Nephron (organoid): Measurements from ENCODE around the gene HNRNPDL.

Experiments
- H3K27ac Mint-ChIP-seq, 3 experiments: 2 replicates each; pipeline ENCODE4 v1.8.0; 2020; ENCODE audit warnings: mixed read lengths in 3 of 3, mild to moderate bottlenecking in 2 of 3, moderate library complexity in 1 of 3
- H3K27me3 Mint-ChIP-seq: 2 replicates; pipeline ENCODE4 v1.8.0; 2021; ENCODE audit warnings: low read depth, mild to moderate bottlenecking, moderate library complexity, mixed read lengths
- H3K36me3 Mint-ChIP-seq: 2 replicates; pipeline ENCODE4 v1.8.0; 2020; ENCODE audit warnings: low read depth, mixed read lengths
- H3K4me1 Mint-ChIP-seq: 2 replicates; pipeline ENCODE4 v1.8.0; 2020; ENCODE audit warnings: mixed read lengths
- H3K4me3 Mint-ChIP-seq, 3 experiments: 2 replicates each; pipeline ENCODE4 v1.8.0; 2020; ENCODE audit warnings: mild to moderate bottlenecking in 3 of 3, mixed read lengths in 3 of 3, moderate library complexity in 2 of 3
- H3K9me3 Mint-ChIP-seq: 2 replicates; pipeline ENCODE4 v1.8.0; 2020; ENCODE audit warnings: mixed read lengths
- CTCF ChIP-seq, 3 experiments: fragments of 200-600 bp; sonication (generic); IDR thresholded peaks; one replicate each; pipeline ENCODE4 v1.5.0; 2021; ENCODE audit warnings: antibody characterized with exemption in 3 of 3; ENCODE audit not compliant: unreplicated experiment in 3 of 3

Gene HNRNPDL

DNA sequence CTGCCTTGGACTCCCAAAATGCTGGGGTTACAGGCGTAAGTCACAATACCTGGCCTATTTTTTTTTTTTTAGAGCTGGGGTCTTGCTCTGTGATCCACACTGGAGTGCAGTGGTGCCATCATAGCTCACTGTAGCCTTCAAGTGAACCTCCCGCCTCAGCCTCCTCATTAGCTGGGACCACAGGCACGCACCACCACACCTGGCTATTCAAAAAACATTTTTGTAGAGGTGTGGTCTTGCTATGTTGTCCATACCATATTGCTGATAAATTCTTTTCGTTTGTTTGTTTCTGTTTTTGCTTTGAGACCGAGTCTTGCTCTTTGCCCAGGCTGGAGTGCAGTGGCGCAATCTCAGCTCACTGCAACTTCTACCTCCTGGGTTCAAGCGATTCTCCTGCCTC lies 21.8 kb upstream of the HNRNPDL start:
- H3K9me3 Mint-ChIP-seq = no peaks in the 10 kb centered on the region
- H3K27me3 Mint-ChIP-seq = no peaks in the 10 kb centered on the region
- no peak overlapping the region for H3K4me3 Mint-ChIP-seq
- peaks cover 71% of the 10 kb centered on the region for H3K36me3 Mint-ChIP-seq
- peaks cover 6% of the 10 kb centered on the region for H3K4me1 Mint-ChIP-seq
- H3K27ac Mint-ChIP-seq = no peak overlapping the region
- TF ChIP-seq CTCF (IDR thresholded peaks at IDR 0.05; ENCODE audit: unreplicated experiment in 3 of 3) = no peak

GRCh38 chr4:82450966-82451755 lies 20.9 kb upstream of the HNRNPDL start:
- Mint-ChIP-seq H3K36me3 (peaks cover 65% of the 10 kb centered on the region), H3K27me3 (no peaks in the 10 kb centered on the region), H3K27ac (no peak overlapping the region), H3K4me1 (peaks cover 6% of the 10 kb centered on the region), H3K4me3 (no peak overlapping the region), H3K9me3 (no peaks in the 10 kb centered on the region)
- TF ChIP-seq CTCF (IDR thresholded peaks at IDR 0.05; ENCODE audit: unreplicated experiment in 3 of 3) = no peak

DNA sequence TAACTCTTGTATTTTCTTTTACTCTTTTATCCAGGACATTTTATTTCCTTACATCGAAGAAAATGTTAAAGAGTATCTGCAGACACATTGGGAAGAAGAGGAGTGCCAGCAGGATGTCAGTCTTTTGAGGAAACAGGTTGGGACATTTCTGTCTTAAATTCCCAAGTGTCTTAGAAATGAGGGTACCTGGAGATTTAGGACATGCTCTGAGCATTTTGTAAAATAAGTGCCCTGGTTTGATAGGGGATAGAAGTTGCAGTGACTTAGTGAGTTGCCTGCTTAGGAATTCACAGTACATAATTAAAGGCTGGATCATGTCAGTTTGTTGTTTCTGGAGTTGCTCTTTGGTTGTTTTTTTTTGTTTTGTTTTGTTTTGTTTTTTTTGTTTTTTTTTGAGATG lies 17.6 kb upstream of the HNRNPDL start:
- no peaks in the 10 kb centered on the region for H3K9me3 Mint-ChIP-seq

DNA sequence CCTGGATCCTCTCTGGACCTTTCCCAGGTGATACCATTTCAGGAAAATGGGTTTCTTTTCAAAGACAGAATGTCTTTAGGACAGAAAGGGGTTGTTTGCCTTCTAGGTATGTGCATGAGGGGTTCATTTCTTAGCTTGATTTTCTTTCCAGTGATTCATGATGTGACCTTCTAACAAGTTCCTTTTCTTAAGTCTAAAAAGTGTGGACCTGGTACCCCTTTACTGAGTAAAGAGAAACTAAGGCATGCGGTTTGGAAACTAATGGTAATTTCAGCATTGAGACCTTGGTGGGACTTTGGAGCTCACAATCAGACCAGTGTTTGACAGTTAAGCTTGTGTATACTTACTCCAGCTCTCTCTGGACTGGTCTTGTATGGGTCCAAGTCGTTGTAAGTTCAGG lies 8.8 kb upstream of the HNRNPDL start:
- H3K27ac Mint-ChIP-seq = no peak overlapping the region
- peaks cover 11% of the 10 kb centered on the region for H3K4me1 Mint-ChIP-seq
- no peak overlapping the region for H3K4me3 Mint-ChIP-seq
- no peaks in the 10 kb centered on the region for H3K27me3 Mint-ChIP-seq
- no peak for TF ChIP-seq CTCF (IDR thresholded peaks at IDR 0.05; ENCODE audit: unreplicated experiment in 3 of 3)
- H3K36me3 Mint-ChIP-seq = peaks cover 34% of the 10 kb centered on the region
- H3K9me3 Mint-ChIP-seq = no peaks in the 10 kb centered on the region

More for the DNA sequence above, 17.6 kb upstream of the HNRNPDL start:
- Mint-ChIP-seq H3K4me1 (no peaks in the 10 kb centered on the region), H3K4me3 (no peak overlapping the region), H3K27ac (no peak overlapping the region), H3K36me3 (peaks cover 46% of the 10 kb centered on the region), H3K27me3 (no peaks in the 10 kb centered on the region)
- TF ChIP-seq CTCF (IDR thresholded peaks at IDR 0.05; ENCODE audit: unreplicated experiment in 3 of 3) = no peak

GRCh38 chr4:82437285-82438005 lies 7.2 kb upstream of the HNRNPDL start:
- Mint-ChIP-seq H3K4me1 (peaks cover 18% of the 10 kb centered on the region), H3K9me3 (no peaks in the 10 kb centered on the region), H3K4me3 (peak overlapping the region in 2 of 3 experiments; percentile 5), H3K36me3 (peaks cover 34% of the 10 kb centered on the region), H3K27me3 (no peaks in the 10 kb centered on the region), H3K27ac (peak overlapping the region; percentile 55 to 93 (median 92))
- no peak for TF ChIP-seq CTCF (IDR thresholded peaks at IDR 0.05; ENCODE audit: unreplicated experiment in 3 of 3)
